ENCODE data around the gene KIF18A. TPM values are rescaled to one million over a fixed set of nuclear protein-coding genes. Genes with fewer than 3 reads are reported as not detected.
"Not testable (repeated sequence)": the region's sequence is repeated elsewhere in the genome, so short reads cannot be mapped to it uniquely, and the experiment has no call there.

Gene KIF18A
- polyA plus RNA-seq, 1 experiment, result 8.9 TPM

DNA sequence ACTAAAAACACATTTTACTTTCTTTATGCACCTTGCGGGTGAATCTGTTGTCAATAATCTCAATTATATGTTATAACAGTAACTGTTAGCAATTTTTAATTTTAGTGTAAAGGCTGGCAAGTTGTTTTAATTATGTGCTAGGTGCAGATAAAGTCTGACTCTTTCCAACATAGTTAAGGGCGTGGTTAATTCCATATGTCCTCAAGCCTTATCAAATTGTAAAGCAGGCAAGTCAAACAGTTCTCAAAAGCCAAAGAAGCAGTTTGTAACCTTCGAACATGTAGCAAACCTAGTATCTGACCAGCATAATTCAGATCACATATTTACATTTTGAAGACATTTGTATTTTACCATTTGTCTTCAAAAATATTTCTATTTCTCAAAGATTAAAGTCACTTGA lies 29.4 kb upstream of the KIF18A start:
- Histone ChIP-seq H3K27me3 (ENCODE audit: control insufficient read depth, insufficient read depth, low read length) (no peaks in the 10 kb centered on the region), H3K27ac (ENCODE audit: low read depth, low read length) (no peak overlapping the region), H3K9me3 (ENCODE audit: control insufficient read depth, insufficient read depth, low read length) (peaks cover 34% of the 10 kb centered on the region), H3K4me3 (ENCODE audit: low read depth, low read length) (no peak overlapping the region)
- TF ChIP-seq, protein P1, sequence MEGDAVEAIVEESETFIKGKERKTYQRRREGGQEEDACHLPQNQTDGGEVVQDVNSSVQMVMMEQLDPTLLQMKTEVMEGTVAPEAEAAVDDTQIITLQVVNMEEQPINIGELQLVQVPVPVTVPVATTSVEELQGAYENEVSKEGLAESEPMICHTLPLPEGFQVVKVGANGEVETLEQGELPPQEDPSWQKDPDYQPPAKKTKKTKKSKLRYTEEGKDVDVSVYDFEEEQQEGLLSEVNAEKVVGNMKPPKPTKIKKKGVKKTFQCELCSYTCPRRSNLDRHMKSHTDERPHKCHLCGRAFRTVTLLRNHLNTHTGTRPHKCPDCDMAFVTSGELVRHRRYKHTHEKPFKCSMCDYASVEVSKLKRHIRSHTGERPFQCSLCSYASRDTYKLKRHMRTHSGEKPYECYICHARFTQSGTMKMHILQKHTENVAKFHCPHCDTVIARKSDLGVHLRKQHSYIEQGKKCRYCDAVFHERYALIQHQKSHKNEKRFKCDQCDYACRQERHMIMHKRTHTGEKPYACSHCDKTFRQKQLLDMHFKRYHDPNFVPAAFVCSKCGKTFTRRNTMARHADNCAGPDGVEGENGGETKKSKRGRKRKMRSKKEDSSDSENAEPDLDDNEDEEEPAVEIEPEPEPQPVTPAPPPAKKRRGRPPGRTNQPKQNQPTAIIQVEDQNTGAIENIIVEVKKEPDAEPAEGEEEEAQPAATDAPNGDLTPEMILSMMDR (IDR thresholded peaks at IDR 0.05; ENCODE audit: low read depth, low read length), result no peak
- POLR2A ChIA-PET, result no interaction called here
- CTCF ChIA-PET, result no interaction called here
- no peak for DNase-seq (ENCODE audit: low read depth, low spot score)

DNA sequence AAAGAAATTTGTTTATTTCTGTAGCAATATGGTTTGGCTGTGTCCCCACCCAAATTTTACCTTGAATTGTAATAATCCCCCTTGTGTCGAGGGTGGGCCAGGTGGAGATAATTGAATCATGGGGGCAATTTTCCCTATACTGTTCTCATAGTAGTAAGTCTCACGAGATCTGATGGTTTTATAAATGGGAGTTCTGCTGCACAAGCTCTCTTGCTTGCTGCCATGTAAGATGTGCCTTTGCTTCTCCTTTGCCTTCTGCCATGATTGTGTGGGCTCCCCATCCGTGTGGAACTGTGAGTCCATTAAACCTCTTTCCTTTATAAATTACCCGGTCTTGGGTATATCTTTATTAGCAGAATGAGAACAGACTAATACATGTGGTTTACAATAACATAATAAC lies 28.2 kb upstream of the KIF18A start:
- H3K4me3 ChIP-seq (ENCODE audit: low read depth, low read length); H3K27ac ChIP-seq (ENCODE audit: low read depth, low read length); POLR2A ChIA-PET; H3K27me3 ChIP-seq (ENCODE audit: control insufficient read depth, insufficient read depth, low read length); DNase-seq (ENCODE audit: low read depth, low spot score); CTCF ChIA-PET: not testable (repeated sequence)
- peaks cover 31% of the 10 kb centered on the region for H3K9me3 ChIP-seq (ENCODE audit: control insufficient read depth, insufficient read depth, low read length)

DNA sequence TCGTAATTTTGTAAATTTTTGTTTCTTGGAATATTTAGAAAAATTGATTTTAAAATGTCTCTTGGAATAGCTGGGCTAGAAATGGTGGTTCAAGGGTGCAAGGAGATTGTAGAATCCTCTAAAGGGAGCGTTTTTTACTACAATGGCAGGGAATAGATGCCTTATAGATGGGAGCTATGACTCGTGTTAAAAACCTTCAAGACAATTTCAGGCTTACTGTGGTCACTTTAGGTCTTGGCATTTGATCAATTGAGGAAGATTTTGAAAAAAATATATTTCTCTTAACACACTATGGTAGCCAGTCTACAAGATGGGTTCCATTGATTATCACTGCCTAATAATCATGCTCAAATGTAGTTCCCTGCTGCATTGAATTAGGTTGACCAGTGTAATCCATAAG lies 25.2 kb upstream of the KIF18A start:
- Histone ChIP-seq H3K4me3 (ENCODE audit: low read depth, low read length) (no peak overlapping the region), H3K9me3 (ENCODE audit: control insufficient read depth, insufficient read depth, low read length) (peaks cover 9% of the 10 kb centered on the region; the same call in 1 of the 2 replicates), H3K27ac (ENCODE audit: low read depth, low read length) (no peak overlapping the region), H3K27me3 (ENCODE audit: control insufficient read depth, insufficient read depth, low read length) (no peaks in the 10 kb centered on the region)
- POLR2A ChIA-PET, result no interaction called here
- TF ChIP-seq, protein P1 (IDR thresholded peaks at IDR 0.05; ENCODE audit: low read depth, low read length), result no peak
- CTCF ChIA-PET, result interaction anchor here (0.5 kb wide), 1 partner anchor 28 kb away, joined by 3 read pairs; no protein-coding TSS in a partner anchor
- DNase-seq (ENCODE audit: low read depth, low spot score), result no peak

DNA sequence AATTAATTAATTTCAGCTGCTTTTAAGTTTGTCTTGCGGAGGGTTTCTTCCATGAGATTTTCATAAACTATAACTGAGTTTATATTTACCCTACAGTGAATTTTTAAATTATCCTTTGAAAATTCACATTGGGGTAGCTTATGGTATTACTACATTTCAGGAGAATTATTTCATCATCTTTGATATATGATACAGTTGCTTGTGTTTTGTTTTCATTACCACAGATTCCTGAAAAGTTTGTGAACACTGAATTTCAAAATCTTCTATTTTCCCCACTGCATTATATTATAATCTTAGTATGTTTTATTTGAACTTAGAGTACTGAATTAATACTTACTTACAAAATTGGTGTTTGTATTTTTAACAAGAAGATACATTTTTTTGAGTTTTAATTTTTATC lies 24.6 kb upstream of the KIF18A start:
- Histone ChIP-seq H3K27ac (ENCODE audit: low read depth, low read length) (no peak overlapping the region), H3K27me3 (ENCODE audit: control insufficient read depth, insufficient read depth, low read length) (no peaks in the 10 kb centered on the region), H3K9me3 (ENCODE audit: control insufficient read depth, insufficient read depth, low read length) (peaks cover 5% of the 10 kb centered on the region; the same call in 1 of the 2 replicates), H3K4me3 (ENCODE audit: low read depth, low read length) (no peak overlapping the region)
- DNase-seq (ENCODE audit: low read depth, low spot score), result no peak
- ChIA-PET CTCF (interaction anchor here (0.5 kb wide), 1 partner anchor 29 kb away, joined by 3 read pairs; no protein-coding TSS in a partner anchor), POLR2A (no interaction called here)
- TF ChIP-seq, protein P1 (IDR thresholded peaks at IDR 0.05; ENCODE audit: low read depth, low read length), result no peak

DNA sequence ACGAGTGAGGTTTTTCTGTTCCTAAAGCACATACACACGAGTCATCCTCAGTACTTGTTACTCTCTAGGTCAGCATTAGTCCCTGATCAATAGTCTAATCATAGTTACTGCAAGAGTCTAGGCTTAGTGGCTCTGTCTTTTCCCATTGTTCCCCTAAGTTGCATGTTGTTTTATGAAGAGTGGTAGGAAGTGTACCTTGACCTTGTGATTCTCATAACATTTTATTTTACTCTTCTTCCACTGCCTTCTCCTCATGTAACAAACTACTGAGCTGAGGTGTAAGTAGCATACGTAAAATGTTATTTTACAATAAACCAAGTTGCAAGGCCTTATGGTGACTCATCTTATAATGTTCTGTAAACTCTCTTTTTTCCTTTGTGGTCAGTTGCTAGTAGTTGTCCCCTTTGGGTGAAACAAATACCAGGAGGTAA lies 15.2 kb upstream of the KIF18A start:
- no peaks in the 10 kb centered on the region for H3K9me3 ChIP-seq (ENCODE audit: control insufficient read depth, insufficient read depth, low read length)
- ChIA-PET CTCF (interaction anchor here (0.6 to 1.6 kb wide), 3 partner anchors 23 to 424 kb away, joined by 3 read pairs; no protein-coding TSS in a partner anchor), POLR2A (no interaction called here)
- H3K27ac ChIP-seq (ENCODE audit: low read depth, low read length), result peak overlapping the region; percentile 25
- TF ChIP-seq, protein P1 (IDR thresholded peaks at IDR 0.05; ENCODE audit: low read depth, low read length), result no peak
- H3K4me3 ChIP-seq (ENCODE audit: low read depth, low read length), result no peak overlapping the region
- no peaks in the 10 kb centered on the region for H3K27me3 ChIP-seq (ENCODE audit: control insufficient read depth, insufficient read depth, low read length)
- DNase-seq (ENCODE audit: low read depth, low spot score), result no peak

DNA sequence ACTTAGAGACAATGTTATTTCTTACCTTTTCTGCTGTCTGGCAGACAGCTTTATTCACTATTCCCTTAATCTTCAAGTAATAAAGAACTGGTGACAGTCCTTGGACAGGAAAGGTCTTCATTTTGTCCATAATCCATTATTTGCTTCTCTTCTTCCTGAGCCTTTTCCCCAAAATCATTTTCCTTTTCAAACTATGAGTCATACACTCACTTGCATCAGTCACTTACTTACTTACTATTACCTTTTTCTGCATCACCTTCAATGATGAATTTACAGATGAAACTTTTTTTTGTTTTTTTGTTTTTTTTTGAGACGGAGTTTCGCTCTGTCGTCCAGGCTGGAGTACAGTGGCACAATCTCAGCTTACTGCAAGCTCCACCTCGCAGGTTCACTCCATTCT lies 9.8 kb upstream of the KIF18A start:
- H3K9me3 ChIP-seq (ENCODE audit: control insufficient read depth, insufficient read depth, low read length), result no peaks in the 10 kb centered on the region
- H3K4me3 ChIP-seq (ENCODE audit: low read depth, low read length), result no peak overlapping the region
- CTCF ChIA-PET, result no interaction called here
- TF ChIP-seq, protein P1 (IDR thresholded peaks at IDR 0.05; ENCODE audit: low read depth, low read length), result no peak
- no peak overlapping the region for H3K27ac ChIP-seq (ENCODE audit: low read depth, low read length)
- DNase-seq (ENCODE audit: low read depth, low spot score), result no peak
- POLR2A ChIA-PET, result no interaction called here
- H3K27me3 ChIP-seq (ENCODE audit: control insufficient read depth, insufficient read depth, low read length), result no peaks in the 10 kb centered on the region
